ENCODE measurements around the gene ROR1. TPM values are rescaled to one million over a fixed set of nuclear protein-coding genes. Genes with fewer than 3 reads are reported as not detected.
A peak's percentile ranks its signal among the peaks of the same experiment; 100 is the strongest.

ROR1 gene
- total and polyA plus RNA-seq, 2 of the 4 experiments (the other 2 are of a cell fraction) = 4.4 to 10.0 TPM

- TF ChIP-seq USF2 (IDR thresholded peaks at IDR 0.05; ENCODE audit: low read depth, low read length) (no peak), RAD21 (IDR thresholded peaks at IDR 0.05; ENCODE audit: low read length) (peak; percentile 60), RFX5 (IDR thresholded peaks at IDR 0.05; ENCODE audit: low read depth, low read length) (no peak)
Observed at GRCh38 chr1:63920154-63921117, 146.6 kb downstream of the ROR1 start (continued).
